EL (cell line): ENCODE results near the gene ALDH3A2.
A peak's percentile ranks its signal among the peaks of the same experiment; 100 is the strongest.

Source experiments
- DNase-seq: peaks from one replicate; pipeline ENCODE4 v3.0.0-alpha.2; 2016

Gene ALDH3A2

GRCh38 chr17:19648475-19649273 is at the start of gene ALDH3A2:
TSS of gene ALDH3A2 (plus strand) at chr17:19648751. CDS start at chr17:19648972, 221 bp downstream.
- peak; percentile 95 for DNase-seq

- DNase-seq, result no peak
Observed at GRCh38 chr17:19610311-19610710, 38.2 kb upstream of the ALDH3A2 start.

GRCh38 chr17:19610879-19611278 is 37.7 kb upstream of the ALDH3A2 start:
- DNase-seq, result no peak

GRCh38 chr17:19613979-19614378 is 34.6 kb upstream of the ALDH3A2 start:
- no peak for DNase-seq

- no peak for DNase-seq
Observed at GRCh38 chr17:19614900-19615299, 33.7 kb upstream of the ALDH3A2 start.

GRCh38 chr17:19618015-19618414 is 30.5 kb upstream of the ALDH3A2 start:
- no peak for DNase-seq

GRCh38 chr17:19619705-19620325 is 28.7 kb upstream of the ALDH3A2 start:
- DNase-seq, result no peak

- DNase-seq, result no peak
Observed at GRCh38 chr17:19621697-19622096, 26.9 kb upstream of the ALDH3A2 start.

GRCh38 chr17:19626079-19626478 is 22.5 kb upstream of the ALDH3A2 start:
- DNase-seq, result no peak

- no peak for DNase-seq
Observed at GRCh38 chr17:19629449-19629848, 19.1 kb upstream of the ALDH3A2 start.

- no peak for DNase-seq
Observed at GRCh38 chr17:19630035-19630434, 18.5 kb upstream of the ALDH3A2 start.

GRCh38 chr17:19630661-19631060 is 17.9 kb upstream of the ALDH3A2 start:
- peak; percentile 14 for DNase-seq

- DNase-seq, result no peak
Observed at GRCh38 chr17:19631905-19632304, 16.6 kb upstream of the ALDH3A2 start.

GRCh38 chr17:19641687-19642372 is 6.7 kb upstream of the ALDH3A2 start:
- no peak for DNase-seq

- DNase-seq, result no peak
Observed at GRCh38 chr17:19642373-19642893, 6.1 kb upstream of the ALDH3A2 start.

GRCh38 chr17:19644493-19645210 is 3.9 kb upstream of the ALDH3A2 start:
- no peak for DNase-seq

- DNase-seq, result peak; percentile 29
Observed at GRCh38 chr17:19645734-19646201, 2.8 kb upstream of the ALDH3A2 start.

- peak; percentile 43 for DNase-seq
Observed at GRCh38 chr17:19646788-19647696, 1.5 kb upstream of the ALDH3A2 start.

GRCh38 chr17:19647697-19648474 is 665 bp upstream of the ALDH3A2 start:
- peak; percentile 82 for DNase-seq

- DNase-seq, result no peak
Observed at GRCh38 chr17:19649274-19649541, 657 bp downstream of the ALDH3A2 start.

- DNase-seq, result peak; percentile 33
Observed at GRCh38 chr17:19650826-19651225, 2.3 kb downstream of the ALDH3A2 start.
